Placental pericyte (primary cell): Measurements from ENCODE around the gene PRB2. TPM values are rescaled to one million over a fixed set of nuclear protein-coding genes. Genes with fewer than 3 reads are reported as not detected.

Source experiments
- total RNA-seq: library from RNA; depleted of rRNA; stranded (reverse); fragments of >200 nt; gene quantifications from 2 replicates; pipeline ENCODE4 v1.2.3, GENCODE V29; 2012

PRB2 gene
- not detected in 2 replicates for total RNA-seq

DNA sequence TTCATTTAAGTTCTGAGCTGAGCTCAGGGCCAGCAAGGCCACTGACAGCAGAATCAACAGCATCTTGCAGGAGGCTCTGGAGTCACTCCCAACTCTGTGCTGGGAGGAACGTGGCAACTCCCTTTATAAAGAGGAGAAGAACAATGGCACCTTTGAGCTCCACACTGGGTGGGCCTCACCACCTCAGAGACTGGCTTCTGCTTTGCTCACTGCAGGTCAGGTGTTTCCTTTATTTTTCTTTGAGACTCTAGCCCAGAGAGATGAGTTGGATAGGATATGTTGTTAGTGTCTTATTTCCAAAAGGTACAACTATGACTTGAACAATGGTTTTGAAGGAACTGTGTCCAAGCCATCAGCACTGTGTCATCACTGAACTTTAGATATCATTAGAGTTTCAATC, at the start of gene PRB2:
PRB2 (minus strand) TSS at position 101 of the 400 bp plus-strand sequence; CDS start at position 63, 38 bp downstream.

Other genes starting within 250 kb of the PRB2 start
- 5.7 and 8.3 TPM in 2 replicates for gene SMIM10L1, start 224.4 kb downstream of the PRB2 start, total RNA-seq
- not detected in 2 replicates for gene TAS2R42, start 208.6 kb downstream of the PRB2 start, total RNA-seq
- not detected in 2 replicates for gene PRB3, start 125.9 kb downstream of the PRB2 start, total RNA-seq
- gene PRB4, start 85.1 kb downstream of the PRB2 start, total RNA-seq = not detected in 2 replicates